ENCODE data around the gene IVD. TPM values are rescaled to one million over a fixed set of nuclear protein-coding genes. Genes with fewer than 3 reads are reported as not detected.

The IVD gene
- total and polyA plus RNA-seq, 2 of the 4 experiments (the other 2 are of a cell fraction) = 31.7 to 41.1 TPM

GRCh38 chr15:40367371-40367685 lies 38.3 kb upstream of the IVD start:
- Histone ChIP-seq H3K27me3 (ENCODE audit: control insufficient read depth, insufficient read depth, low read length) (peaks cover 8% of the 10 kb centered on the region), H3K4me2 (ENCODE audit: low read depth, low read length) (no peak overlapping the region), H2BK15ac (ENCODE audit: low read depth, low read length) (no peak overlapping the region), H2AK5ac (ENCODE audit: low read depth, low read length) (peak overlapping the region; percentile 43; the same call in 1 of the 2 replicates), H3K4me3 (ENCODE audit: insufficient read depth, low read depth, low read length) (no peak overlapping the region), H2BK120ac (ENCODE audit: low read depth, low read length) (no peak overlapping the region), H3K27ac (ENCODE audit: insufficient read depth, low read length) (no peak overlapping the region), H3K56ac (ENCODE audit: extremely low read depth, insufficient read depth, low read length) (no peak overlapping the region), H3K14ac (replicated peaks; ENCODE audit: low read depth, low read length) (no peak overlapping the region), H4K8ac (ENCODE audit: low read depth in 2 of 2, low read length in 2 of 2) (no peak overlapping the region), H4K20me1 (ENCODE audit: insufficient read depth, low read length) (no peaks in the 10 kb centered on the region), H2AFZ (replicated peaks; ENCODE audit: low read length, poor library complexity) (peak overlapping the region; percentile 98), H3K79me1 (ENCODE audit: low read depth in 1 of 2, low read length in 2 of 2) (no peaks in the 10 kb centered on the region), H3K4me1 (ENCODE audit: control insufficient read depth, insufficient read depth, low read length) (peaks cover 2% of the 10 kb centered on the region; the same call in 1 of the 2 replicates), H2BK5ac (ENCODE audit: low read depth, low read length, poor library complexity, severe bottlenecking) (no peak overlapping the region), H2BK20ac (ENCODE audit: low read depth, low read length) (no peak overlapping the region), H3K9me3 (ENCODE audit: control insufficient read depth, insufficient read depth, low read length) (no peaks in the 10 kb centered on the region), H3K18ac (ENCODE audit: low read depth, low read length) (no peak overlapping the region), H3K36me3 (ENCODE audit: control insufficient read depth, insufficient read depth, low read length) (no peaks in the 10 kb centered on the region), H4K91ac (ENCODE audit: insufficient read depth, low read depth, low read length) (no peak overlapping the region), H3K4ac (ENCODE audit: low read depth, low read length) (no peak overlapping the region), H2AK9ac (replicated peaks; ENCODE audit: low read depth, low read length, poor library complexity) (no peak overlapping the region), H3K9me1 (ENCODE audit: insufficient read depth, low read length) (0 out of 2 replicates have a peak, but pooled peaks cover 3% of the 10 kb centered on the region), H3K23ac (ENCODE audit: low read depth, low read length) (no peak overlapping the region), H4K5ac (ENCODE audit: low read depth, low read length) (no peak overlapping the region), H3K9ac (ENCODE audit: low read depth, low read length) (no peak overlapping the region)
- ATAC-seq (ENCODE audit: low read depth) (no peak), DNase-seq (no peak)
- TF ChIP-seq NFE2L2 (IDR thresholded peaks at IDR 0.05; ENCODE audit: low read depth, low read length) = no peak
- TF ChIP-seq BHLHE40 (IDR thresholded peaks at IDR 0.05; ENCODE audit: low read depth, low read length) = no peak
- no peak for TF ChIP-seq MAFK (IDR thresholded peaks at IDR 0.05; ENCODE audit: low read depth, low read length)
- no peak for TF ChIP-seq RFX5 (IDR thresholded peaks at IDR 0.05; ENCODE audit: low read depth, low read length)
- no peak for TF ChIP-seq RCOR1 (IDR thresholded peaks at IDR 0.05; ENCODE audit: insufficient replicate concordance, low read length)
- TF ChIP-seq MAZ (IDR thresholded peaks at IDR 0.05; ENCODE audit: borderline replicate concordance, low read depth, low read length) = no peak
- TF ChIP-seq RAD21 (IDR thresholded peaks at IDR 0.05; ENCODE audit: low read length) = no peak
- TF ChIP-seq SMC3 (IDR thresholded peaks at IDR 0.05; ENCODE audit: low read depth, low read length) = no peak
- no peak for TF ChIP-seq MXI1 (IDR thresholded peaks at IDR 0.05; ENCODE audit: borderline replicate concordance, low read depth, low read length)
- no peak for TF ChIP-seq CTCF (conservative IDR thresholded peaks at IDR 0.05; ENCODE audit: low read depth, low read length)
- no peak for TF ChIP-seq CHD1 (IDR thresholded peaks at IDR 0.05; ENCODE audit: low read depth, low read length)
- TF ChIP-seq CEBPB (IDR thresholded peaks at IDR 0.05; ENCODE audit: low read depth, low read length) = no peak
- no peak for TF ChIP-seq USF2 (IDR thresholded peaks at IDR 0.05; ENCODE audit: low read depth, low read length)
- TF ChIP-seq POLR2A (IDR thresholded peaks at IDR 0.05; ENCODE audit: low read depth, low read length) = no peak
- no peak for TF ChIP-seq FOS (IDR thresholded peaks at IDR 0.05; ENCODE audit: low read depth, low read length)
- TF ChIP-seq, protein P1, sequence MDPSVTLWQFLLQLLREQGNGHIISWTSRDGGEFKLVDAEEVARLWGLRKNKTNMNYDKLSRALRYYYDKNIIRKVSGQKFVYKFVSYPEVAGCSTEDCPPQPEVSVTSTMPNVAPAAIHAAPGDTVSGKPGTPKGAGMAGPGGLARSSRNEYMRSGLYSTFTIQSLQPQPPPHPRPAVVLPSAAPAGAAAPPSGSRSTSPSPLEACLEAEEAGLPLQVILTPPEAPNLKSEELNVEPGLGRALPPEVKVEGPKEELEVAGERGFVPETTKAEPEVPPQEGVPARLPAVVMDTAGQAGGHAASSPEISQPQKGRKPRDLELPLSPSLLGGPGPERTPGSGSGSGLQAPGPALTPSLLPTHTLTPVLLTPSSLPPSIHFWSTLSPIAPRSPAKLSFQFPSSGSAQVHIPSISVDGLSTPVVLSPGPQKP (IDR thresholded peaks at IDR 0.05; ENCODE audit: borderline replicate concordance, low read depth, low read length) = no peak
- 76% methylated on average over 2 of the region's 5 CpGs; no CpG with 5 or more reads in 1 of the 2 experiments for WGBS, 2 experiments (ENCODE audit: extremely low coverage in 2 of 2, insufficient read length in 1 of 2)
- intact Hi-C loops (cut with micrococcal nuclease) = no loop called here
- ChIA-PET POLR2A (ENCODE audit: unreplicated experiment) (no interaction called here), CTCF (no interaction called here)
- dilution Hi-C loops (cut with HindIII; ENCODE audit: low sequenced_read_pairs, unreplicated experiment) = no loop called here
- no TSS peak for BruUV-seq (replicated peaks)
- in situ Hi-C loops (cut with MboI; ENCODE audit: low sequenced_read_pairs) = no loop called here

All from IMR-90 (cell line).